ENCODE data around the gene ZBTB48.
"Not testable (repeated sequence)": the region's sequence is repeated elsewhere in the genome, so short reads cannot be mapped to it uniquely, and the experiment has no call there.

Gene ZBTB48

DNA sequence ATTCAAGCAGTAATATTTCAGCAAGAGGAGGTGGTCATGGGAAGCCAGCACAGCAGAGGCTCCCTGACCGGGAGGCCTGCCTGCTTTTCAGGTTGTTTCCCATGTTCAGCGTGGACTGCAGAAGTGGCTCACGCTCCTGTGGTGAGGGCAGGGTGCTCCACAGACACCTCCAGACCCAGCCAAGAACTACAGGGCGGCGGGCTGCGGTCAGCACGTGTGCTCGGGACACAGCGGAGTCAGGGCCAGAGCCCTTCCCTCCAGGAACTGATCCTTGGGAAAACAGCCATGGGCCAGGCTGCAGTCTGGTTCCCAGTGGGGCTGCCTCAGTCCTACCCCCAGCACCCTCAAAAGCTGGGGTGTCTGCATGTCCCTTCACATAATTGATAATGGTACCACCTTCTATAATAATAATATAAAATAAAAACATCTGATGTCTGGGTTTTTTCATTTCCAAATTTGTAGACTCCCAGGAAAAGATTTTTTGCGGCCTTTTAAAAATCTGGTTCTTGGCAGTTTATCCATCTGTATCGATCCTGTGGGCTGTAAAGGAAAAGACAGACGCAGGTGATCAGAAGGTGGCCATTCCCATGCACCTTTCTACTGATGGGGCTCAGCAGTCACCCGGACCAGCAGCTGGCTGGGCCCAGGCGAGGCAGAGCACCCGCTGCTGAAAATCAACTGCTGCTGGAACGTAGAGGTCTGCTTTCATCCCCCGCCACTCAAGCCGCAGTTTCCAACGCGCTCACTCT is 55.5 kb downstream of the ZBTB48 start:
- DNase-seq (ENCODE audit: low spot score), result no peak

DNA sequence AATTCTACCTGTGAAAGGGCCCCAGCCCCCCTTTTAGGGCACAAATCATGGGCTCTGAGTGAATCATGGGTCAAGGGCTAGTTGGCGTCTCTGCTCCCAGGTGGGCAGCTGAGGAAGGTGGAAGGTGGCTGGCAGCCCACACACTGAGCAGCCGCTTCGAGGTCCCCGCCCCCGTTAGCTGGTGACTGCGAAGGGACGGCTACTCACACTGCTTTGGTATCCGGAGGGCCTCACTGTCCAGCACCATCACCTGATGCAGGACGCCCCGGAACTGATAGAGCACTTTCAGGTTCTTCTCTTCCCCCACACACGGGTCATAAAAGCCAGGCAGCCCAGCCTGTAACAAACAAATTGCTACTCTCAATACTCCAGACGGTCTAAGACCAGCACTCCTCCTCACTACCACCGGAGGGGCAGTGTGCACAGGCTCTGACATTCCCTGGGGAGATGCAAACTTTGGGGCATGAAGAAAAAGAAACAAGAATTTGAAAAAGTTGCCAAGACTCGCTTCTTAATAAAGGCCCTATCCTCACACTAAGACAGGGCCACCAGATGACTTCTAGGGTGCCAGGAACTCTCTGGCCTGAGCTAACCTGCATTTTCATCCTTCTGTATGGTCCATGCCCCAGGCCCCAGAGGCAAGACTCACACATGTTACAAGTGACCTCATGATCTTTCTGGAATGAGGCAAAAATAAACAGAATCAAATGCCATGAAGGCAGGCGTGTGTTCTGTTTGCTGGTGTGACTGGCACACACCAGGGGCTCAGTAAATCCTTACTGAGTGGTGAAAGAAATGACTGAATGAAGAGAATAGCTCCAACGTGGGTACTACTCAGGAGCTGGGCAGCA is 56.3 kb downstream of the ZBTB48 start:
- peak; percentile 36 for DNase-seq (ENCODE audit: low spot score)

DNA sequence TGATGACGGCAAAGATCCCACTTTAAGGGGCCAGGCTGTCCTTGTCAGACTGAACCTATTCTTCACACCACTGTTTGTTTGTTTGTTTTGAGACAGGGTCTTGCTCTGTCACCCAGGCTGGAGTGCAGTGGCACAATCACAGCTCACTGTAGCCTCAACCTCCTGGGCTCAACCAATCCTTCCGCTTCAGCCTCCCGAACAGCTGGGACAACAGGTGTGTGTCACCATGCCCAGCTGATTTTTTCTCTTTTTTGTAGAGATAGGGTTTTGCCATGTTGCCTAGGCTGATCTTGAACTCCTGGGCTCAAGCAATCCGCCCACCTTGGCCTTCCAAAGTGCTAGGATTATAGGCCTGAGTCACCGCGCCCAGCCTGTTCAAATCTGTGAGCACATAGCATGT is 57.0 kb downstream of the ZBTB48 start:
- DNase-seq (ENCODE audit: low spot score), result not testable (repeated sequence)

DNA sequence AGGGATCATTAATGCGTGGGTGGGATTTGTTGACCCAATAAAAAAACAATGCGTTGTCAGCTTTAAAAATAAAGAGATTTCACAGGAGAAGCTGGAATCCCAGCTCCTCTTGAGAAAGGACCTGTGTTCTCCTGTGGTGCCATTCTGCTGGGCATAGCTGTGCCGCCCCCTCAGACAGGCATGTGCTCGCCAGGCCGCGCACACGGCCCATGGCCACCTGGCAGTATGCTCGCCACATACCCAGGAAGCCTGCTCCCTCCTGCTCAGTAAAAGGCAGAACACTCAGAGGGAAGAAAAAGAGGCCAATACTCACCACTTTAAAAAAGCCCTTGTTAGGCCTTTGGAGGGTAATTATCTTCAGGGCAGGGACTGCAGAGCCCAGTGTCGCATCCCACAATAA is 58.0 kb downstream of the ZBTB48 start:
- no peak for DNase-seq (ENCODE audit: low spot score)

DNA sequence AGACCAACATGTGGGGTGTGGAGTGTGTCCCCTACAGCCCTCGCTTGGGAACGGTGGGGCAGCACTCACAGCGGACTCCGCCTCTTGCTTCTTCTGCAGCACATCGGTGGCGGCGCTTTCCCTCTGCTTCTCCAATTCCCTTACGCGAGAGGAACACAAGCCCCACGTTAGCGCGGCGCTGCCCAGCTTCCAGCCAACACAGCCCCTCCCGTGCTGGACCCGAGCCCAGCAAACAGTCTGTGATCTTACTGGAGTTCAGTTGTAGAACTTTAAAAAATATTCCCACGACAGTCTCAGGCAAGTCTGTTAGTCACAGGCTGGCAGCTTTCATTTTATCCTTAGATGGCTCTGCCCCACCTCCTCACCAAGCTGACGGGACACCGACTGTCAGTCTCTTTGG is 58.4 kb downstream of the ZBTB48 start:
- DNase-seq (ENCODE audit: low spot score), result no peak
